Activated naive CD4-positive, alpha-beta T cell treated with anti-CD3 and anti-CD28 coated beads, Interleukin-2, amount 50 U/mL, for 72 hours (primary cell): ENCODE measurements around the gene PLXDC1. TPM values are rescaled to one million over a fixed set of nuclear protein-coding genes. Genes with fewer than 3 reads are reported as not detected.
A peak's percentile ranks its signal among the peaks of the same experiment; 100 is the strongest.
"Not testable (repeated sequence)": the region's sequence is repeated elsewhere in the genome, so short reads cannot be mapped to it uniquely, and the experiment has no call there.

ENCODE experiments used
- ATAC-seq, 2 donors: fragments of 150-1000 bp; cut with Tn5 transposase; 2 replicates each; pipeline ENCODE4 v1.10.0; 2021; ENCODE audit warnings: mild to moderate bottlenecking in 2 of 2, moderate library complexity in 2 of 2
- DNase-seq, 2 donors: peaks; one replicate each; pipeline ENCODE4 v3.0.0; 2021 to 2022; ENCODE audit warnings: low spot score in 2 of 2
- H3K27ac Mint-ChIP-seq, 2 donors: one replicate each; pipeline ENCODE4 v1.8.0; 2022; ENCODE audit warnings: mild to moderate bottlenecking in 2 of 2, mixed read lengths in 2 of 2
- H3K36me3 Mint-ChIP-seq, 2 donors: one replicate each; pipeline ENCODE4 v1.8.0; 2022; ENCODE audit warnings: mixed read lengths in 2 of 2
- H3K9me3 Mint-ChIP-seq, 2 donors: one replicate each; pipeline ENCODE4 v1.8.0; 2022; ENCODE audit warnings: mixed read lengths in 2 of 2
- total RNA-seq, 2 donors: library from RNA; stranded (reverse); gene quantifications; one replicate each; pipeline ENCODE4 v1.2.3, GENCODE V29; 2022

The PLXDC1 gene
- total RNA-seq, 2 donors from 2014 or later: 1.5 to 10.6 TPM

DNA sequence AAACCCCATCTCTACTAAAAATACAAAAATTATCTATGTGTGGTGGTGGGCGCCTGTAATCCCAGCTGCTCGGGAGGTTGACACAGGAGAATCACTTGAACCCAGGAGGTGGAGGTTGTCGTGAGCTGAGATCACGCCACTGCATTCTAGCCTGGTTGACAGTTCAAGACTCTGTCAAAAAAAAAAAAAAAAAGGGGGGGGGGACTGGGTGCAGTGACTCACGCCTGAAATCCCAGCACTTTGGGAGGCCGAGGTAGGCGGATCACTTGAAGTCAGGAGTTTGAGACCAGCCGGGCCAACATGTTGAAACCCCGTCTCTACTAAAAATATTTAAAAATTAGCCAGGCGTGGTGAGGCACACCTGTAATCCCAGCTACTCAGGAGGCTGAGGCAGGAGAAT, 29.5 kb downstream of the PLXDC1 start:
- H3K9me3 Mint-ChIP-seq, H3K36me3 Mint-ChIP-seq, DNase-seq, ATAC-seq: not testable (repeated sequence)
- peak overlapping the region in 1 of 2 donors; percentile 50 for H3K27ac Mint-ChIP-seq

DNA sequence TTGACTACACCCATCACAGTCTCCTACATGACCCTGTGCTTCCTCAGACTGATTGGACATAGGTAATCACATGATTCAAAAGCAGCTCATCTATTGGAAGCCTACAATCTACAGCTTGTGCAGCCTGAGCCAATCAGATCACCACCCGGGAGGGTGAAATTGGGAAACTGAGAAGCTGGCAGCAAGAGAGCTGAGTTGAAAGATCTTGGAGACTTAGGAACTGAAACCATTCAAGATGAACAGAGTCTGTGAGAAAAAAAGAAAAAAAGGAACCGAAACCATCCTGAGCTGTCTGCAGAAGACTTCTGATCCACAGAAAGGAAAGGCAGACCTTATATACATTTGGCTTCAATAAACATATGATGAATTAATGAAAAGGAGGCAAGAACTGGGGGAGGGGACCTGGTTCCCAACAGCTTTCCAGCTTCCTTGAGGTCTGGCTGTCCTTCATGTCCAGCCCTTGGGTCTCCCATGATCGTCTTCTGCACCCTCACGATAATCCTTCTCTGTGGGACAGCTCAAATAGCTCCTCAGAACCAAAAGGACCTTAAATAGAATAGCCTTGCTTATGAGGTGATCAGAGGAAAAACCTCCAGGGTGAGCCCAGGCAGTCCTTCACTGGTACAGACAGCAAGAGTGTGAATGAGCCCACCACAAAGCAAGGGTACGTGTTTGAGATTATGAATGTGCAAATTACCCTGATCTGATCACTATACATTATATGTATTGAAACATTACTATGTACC, 32.6 kb downstream of the PLXDC1 start:
- DNase-seq: no peak
- peak in 1 of 2 donors; percentile 31 for ATAC-seq
- Mint-ChIP-seq H3K36me3 (no peaks in the 10 kb centered on the region), H3K9me3 (peaks cover 3% of the 10 kb centered on the region in 2 donors), H3K27ac (peak overlapping the region in 1 of 2 donors; percentile 65)

DNA sequence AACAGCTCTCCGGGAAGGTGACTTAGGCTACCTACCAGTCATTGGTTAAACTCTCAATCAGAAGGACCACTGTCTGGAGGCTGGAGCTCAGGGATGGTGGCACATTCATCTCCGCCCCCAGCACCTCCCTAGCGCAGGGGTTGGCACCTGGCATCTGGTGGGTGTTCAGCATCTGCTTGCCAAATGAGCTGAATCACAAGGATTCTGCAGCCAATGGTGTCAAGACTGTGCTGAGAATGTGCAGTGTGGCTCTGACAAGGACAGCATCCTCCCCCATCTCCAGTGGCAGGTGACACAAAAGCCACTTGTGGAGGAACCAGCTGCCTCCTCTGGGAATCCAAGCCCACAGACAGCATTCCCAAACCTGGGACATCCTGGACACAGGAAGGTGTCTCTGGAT, 35.2 kb downstream of the PLXDC1 start:
- H3K9me3 Mint-ChIP-seq: peaks cover 3% of the 10 kb centered on the region in 2 donors
- DNase-seq: no peak
- no peak for ATAC-seq
- no peak overlapping the region for H3K27ac Mint-ChIP-seq
- no peaks in the 10 kb centered on the region for H3K36me3 Mint-ChIP-seq

DNA sequence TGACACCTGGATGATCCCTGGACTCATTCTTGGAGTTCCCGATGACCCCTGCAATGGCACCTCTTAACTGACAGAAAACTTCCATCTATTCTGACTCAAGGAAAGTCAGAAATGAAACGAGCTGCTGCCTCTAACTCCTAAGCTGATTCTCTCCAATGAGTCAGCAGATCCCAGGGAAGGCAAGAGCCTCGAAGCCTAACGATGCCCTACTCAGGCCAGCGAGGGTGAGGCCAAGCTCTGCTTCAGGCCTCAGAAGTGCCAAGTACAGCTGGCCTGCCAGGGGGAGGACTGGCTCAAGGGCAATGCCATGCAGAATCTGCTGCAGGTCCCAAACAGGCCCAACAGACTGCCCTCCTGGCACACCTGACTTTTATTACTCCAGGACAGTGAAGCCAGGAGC, 36.3 kb downstream of the PLXDC1 start:
- Mint-ChIP-seq H3K9me3 (peaks cover 3% of the 10 kb centered on the region in 2 donors), H3K27ac (peak overlapping the region; percentile 10 to 44), H3K36me3 (no peaks in the 10 kb centered on the region)
- DNase-seq: no peak
- ATAC-seq: no peak

DNA sequence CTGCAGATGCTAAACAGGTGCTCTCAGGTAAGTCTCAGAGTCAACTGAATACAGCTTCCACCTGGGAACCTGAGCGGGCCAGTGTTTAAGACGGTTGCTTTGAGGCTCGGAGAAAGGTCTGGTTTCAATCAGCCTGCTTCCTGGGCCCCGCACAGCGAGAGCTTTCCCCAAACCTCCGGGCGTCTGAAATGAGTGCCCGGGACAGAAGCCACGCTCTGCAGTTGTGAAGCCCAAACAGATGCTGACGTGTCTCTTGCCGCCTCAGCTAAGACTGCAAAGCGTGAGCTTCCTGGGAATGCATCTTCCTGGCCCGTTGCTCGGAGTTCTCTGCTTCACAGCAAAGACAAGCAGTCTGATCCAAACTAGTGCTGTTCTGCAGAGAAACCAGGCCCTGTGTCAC, 36.7 kb downstream of the PLXDC1 start:
- peaks cover 3% of the 10 kb centered on the region in 2 donors for H3K9me3 Mint-ChIP-seq
- no peaks in the 10 kb centered on the region for H3K36me3 Mint-ChIP-seq
- H3K27ac Mint-ChIP-seq: no peak overlapping the region
- no peak for ATAC-seq
- no peak for DNase-seq

DNA sequence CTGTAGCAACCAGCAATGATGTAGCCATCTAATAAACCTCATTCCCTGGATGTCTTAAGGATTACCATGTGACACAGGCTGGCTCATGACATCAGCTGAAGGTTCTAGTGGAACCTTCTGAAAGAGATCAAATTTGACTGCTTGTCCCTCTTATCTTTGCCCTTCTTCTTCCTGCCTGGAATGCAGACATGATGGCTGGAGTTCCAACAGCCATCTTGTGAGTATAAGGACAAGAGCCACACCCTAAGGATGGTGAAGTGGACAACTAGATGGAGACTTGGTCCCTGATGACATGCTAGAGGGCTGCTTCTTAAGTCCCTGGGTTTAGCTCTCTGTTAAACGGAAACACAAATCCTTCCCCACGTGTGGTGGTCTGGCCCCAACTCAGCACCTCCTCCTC, 37.6 kb downstream of the PLXDC1 start:
- peaks cover 3% of the 10 kb centered on the region in 2 donors for H3K9me3 Mint-ChIP-seq
- ATAC-seq: no peak

DNA sequence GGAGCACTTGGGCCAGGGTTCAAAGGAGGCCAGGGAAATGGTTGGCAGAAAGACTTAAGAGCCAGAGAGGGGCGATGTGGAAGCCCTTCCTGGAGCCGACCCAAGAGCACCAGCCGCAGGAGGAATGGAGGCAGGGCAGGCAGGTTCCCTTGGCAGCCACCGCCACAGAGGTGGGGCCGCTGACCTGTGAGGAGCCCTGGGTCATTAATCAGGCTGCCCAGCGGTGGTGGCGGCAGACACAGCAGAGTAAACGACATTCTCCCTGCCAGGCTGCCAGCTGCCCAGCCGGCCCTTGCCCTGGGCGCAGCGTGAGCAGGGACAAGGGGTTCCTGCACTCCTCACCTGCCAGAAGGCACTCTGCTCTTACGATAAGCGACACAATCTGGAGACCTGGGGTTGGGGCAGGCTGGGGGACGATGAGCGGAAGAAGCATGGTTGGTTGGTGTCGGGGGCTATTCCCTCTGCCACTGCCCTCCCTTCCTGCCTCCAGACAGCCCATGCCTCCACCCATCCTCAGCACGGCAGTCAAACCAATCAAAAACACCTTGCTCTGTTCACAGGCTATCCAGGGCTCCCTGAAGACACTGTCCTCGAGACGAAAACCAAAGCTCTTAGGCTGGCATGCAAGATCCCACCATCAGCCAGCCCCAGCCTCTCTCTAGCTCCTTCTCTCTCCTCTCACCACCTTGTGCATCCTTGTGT, 40.9 kb downstream of the PLXDC1 start:
- H3K27ac Mint-ChIP-seq: no peak overlapping the region
- no peak for DNase-seq
- ATAC-seq: no peak
- no peaks in the 10 kb centered on the region for H3K36me3 Mint-ChIP-seq
- H3K9me3 Mint-ChIP-seq: peaks cover 0 to 3% of the 10 kb centered on the region in 2 donors

More for the DNA sequence above, 37.6 kb downstream of the PLXDC1 start:
- H3K27ac Mint-ChIP-seq: peak overlapping the region in 1 of 2 donors; percentile 39
- DNase-seq: no peak
- H3K36me3 Mint-ChIP-seq: no peaks in the 10 kb centered on the region

DNA sequence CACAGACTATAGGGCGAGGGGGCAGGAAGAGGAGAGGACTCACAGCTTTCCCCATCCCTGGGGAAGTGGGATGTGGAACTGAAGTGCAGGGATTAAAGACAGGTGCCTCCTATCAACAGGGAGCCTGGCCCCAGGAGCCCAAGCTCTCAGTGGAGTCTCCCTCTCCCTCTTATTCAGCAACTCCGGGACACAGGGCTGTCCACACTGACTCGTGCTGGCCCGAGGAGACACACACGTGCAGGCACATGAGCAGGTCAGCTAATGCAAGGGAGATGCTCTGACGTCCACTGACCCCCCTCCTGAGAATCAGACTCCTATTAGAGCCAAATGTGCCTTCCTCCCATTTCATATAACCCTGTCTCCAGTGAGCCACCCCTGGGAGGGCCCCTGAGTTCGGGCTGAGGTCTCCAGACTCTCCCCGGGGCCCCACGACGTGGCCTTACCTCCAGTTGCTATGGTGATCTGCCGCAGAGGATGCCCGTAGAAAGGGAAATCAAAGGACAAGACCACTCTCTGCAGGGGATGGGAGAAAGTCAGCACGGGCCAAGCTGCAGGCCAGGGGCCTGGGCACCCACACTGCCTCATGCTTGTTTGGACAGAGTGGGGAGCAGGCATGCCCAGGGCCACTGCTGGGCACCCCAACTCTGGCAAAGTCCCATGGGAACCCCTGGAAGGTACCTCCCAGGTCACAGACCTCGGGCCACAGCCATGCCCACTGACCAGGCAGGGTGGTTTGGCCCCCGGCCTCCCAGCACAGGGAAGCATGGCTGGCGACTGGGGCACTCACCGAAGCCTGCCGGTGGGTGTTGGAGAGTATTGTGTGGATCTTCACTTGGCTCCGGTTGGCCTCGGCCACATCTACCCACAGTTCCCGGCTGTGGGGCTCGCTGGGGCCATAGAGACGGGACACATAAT, 42.7 kb downstream of the PLXDC1 start:
- Mint-ChIP-seq H3K36me3 (no peaks in the 10 kb centered on the region), H3K27ac (no peak overlapping the region)
- no peak for ATAC-seq

DNA sequence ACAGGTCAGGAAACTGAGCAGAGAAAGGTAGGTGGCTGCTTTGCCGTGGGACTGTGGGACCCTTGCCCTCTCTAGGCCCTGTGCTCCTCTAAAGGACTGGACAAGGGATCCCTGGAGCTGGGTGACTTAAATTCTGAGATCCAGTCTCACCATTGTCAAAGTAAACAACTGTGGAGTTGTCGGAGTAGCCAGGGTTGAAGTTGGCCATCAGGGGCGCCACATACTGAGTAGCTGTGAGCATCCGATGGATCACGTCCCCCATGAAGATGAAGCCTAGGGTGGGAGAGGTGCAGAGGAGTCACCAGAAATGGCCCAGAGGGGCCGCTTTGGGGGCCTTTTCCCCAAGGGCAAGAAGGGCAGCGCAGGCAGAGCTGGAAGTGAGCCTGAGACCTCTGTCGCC, 43.5 kb downstream of the PLXDC1 start:
- Mint-ChIP-seq H3K9me3 (no peaks in the 10 kb centered on the region), H3K36me3 (no peaks in the 10 kb centered on the region), H3K27ac (no peak overlapping the region)
- ATAC-seq: no peak
- no peak for DNase-seq

More for the DNA sequence above, 42.7 kb downstream of the PLXDC1 start:
- H3K9me3 Mint-ChIP-seq: no peaks in the 10 kb centered on the region
- DNase-seq: no peak

DNA sequence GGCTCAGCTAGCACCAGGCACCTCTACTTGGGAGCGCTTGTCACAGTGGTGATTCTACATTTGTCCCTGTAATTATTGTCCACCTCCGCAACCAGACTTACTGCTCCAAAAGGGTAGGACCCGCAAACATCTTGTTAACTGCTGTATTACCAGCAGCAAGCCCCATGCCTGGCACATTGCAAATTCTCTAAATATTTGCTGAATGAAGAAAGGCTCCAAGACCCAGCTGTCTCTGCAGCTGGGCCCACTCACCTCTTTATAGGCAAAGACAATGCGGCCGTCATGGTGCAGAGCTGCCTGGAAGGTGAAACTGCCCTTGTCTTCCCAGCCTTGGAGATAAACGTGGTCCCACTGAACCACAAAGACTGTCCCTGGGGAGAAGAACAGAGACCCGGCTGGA, 44.3 kb downstream of the PLXDC1 start:
- DNase-seq (no peak), ATAC-seq (no peak)
- Mint-ChIP-seq H3K9me3 (no peaks in the 10 kb centered on the region), H3K36me3 (no peaks in the 10 kb centered on the region), H3K27ac (no peak overlapping the region)

DNA sequence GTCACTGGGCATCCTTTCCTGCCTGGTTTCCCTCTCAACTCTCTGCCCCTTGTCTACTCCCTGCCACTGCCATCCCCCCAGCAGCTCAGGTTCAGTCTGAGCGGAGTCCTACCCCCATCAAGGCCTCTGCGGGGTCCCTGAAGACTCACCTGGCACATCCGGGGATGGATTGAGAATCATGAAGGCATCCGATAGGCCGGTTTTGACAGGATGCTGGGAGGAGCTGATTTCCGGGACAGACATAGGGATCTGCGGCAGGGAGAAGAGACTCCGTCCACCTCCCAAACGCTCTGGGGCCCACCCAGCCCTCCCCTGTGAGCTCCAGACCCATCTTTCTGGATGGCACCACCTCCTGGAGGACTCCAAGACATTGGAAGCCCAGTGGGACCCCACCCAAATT, 45.7 kb downstream of the PLXDC1 start:
- DNase-seq: no peak
- Mint-ChIP-seq H3K36me3 (no peaks in the 10 kb centered on the region), H3K9me3 (no peaks in the 10 kb centered on the region), H3K27ac (no peak overlapping the region)
- no peak for ATAC-seq

DNA sequence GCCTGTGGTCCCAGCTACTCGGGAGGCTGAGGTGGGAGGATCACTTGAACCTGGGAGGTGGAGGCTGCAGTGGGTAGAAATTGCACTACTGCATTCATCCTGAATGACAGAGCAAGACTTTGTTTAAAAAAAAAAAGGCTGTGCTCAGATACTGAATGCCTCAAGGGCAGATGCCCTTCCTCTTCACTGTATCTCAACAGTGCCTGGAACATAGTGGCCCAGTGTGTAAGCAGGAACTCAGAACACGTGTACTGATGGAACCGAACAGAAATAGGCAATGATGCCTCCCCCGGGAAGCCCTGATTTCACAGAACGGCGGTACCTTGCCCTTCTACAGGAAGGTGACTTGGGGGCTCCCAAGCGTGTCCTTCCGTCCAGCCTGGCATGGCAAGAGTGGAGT, 46.8 kb downstream of the PLXDC1 start:
- ATAC-seq: no peak
- no peaks in the 10 kb centered on the region for H3K9me3 Mint-ChIP-seq
- peak overlapping the region in 1 of 2 donors; percentile 44 for H3K27ac Mint-ChIP-seq
- H3K36me3 Mint-ChIP-seq: no peaks in the 10 kb centered on the region
- no peak for DNase-seq

DNA sequence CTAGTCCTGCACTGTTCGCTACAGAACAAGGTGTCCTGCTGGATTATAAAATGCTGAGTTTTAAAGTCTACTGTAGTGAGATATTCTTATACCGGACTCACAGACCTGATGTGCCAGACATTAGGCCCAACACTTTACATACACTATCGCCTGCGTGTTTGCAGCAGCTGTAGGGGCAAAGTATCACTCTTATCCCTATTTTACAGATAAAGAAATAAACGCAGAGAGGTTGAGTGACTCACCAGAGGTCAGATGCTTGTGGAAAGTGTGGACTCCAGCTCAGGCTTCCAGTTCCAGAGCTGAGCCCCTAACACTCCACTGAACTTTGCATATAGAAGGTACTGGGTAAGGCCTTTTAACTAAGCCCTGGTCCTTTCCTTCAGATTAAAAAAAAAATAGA, 47.4 kb downstream of the PLXDC1 start:
- no peak for DNase-seq
- Mint-ChIP-seq H3K9me3 (no peaks in the 10 kb centered on the region), H3K27ac (peak overlapping the region; percentile 22 to 44), H3K36me3 (no peaks in the 10 kb centered on the region)
- ATAC-seq: no peak

DNA sequence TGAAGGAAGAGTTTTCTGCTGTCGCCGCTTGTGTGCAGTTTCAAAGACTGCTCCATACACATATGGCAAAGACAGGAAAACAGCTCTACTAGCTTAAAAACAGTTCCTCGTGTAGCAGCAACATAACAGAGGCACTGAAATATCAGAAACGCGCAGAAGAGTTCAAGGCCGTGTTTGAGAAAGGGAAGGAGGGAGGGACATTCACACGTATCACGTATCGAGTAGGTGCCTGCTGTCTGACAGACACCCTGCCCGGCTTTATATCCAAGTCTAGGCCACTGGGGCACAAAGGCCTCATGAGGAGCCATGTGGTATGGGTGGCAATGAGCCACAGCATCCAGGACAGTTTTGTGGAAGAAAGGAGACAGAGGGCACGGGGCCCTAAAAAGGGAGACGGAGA, 50.3 kb downstream of the PLXDC1 start:
- Mint-ChIP-seq H3K36me3 (no peaks in the 10 kb centered on the region), H3K9me3 (no peaks in the 10 kb centered on the region), H3K27ac (peak overlapping the region in 1 of 2 donors; percentile 0)
- no peak for ATAC-seq
- no peak for DNase-seq

DNA sequence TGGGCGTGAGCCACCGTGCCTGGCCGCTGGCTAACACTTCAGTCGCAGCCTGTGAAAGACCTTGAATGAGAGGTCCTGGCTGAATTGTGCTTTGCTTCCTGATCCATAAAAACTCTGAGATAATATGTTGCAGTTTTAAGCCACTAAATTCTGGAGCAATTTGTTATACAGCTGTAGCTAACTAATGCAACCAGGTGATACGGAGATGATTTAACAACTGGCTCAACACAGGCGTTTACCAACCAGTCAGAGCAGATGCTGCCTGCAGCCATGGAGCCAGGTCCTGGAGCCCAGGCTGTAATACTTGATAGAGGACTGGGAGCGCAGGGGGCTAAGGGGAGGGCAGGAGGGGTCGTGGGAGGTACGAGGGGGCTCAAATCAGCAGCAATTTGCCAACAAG, 50.9 kb downstream of the PLXDC1 start:
- Mint-ChIP-seq H3K9me3 (no peaks in the 10 kb centered on the region), H3K36me3 (no peaks in the 10 kb centered on the region), H3K27ac (no peak overlapping the region)
- DNase-seq (no peak), ATAC-seq (no peak)

DNA sequence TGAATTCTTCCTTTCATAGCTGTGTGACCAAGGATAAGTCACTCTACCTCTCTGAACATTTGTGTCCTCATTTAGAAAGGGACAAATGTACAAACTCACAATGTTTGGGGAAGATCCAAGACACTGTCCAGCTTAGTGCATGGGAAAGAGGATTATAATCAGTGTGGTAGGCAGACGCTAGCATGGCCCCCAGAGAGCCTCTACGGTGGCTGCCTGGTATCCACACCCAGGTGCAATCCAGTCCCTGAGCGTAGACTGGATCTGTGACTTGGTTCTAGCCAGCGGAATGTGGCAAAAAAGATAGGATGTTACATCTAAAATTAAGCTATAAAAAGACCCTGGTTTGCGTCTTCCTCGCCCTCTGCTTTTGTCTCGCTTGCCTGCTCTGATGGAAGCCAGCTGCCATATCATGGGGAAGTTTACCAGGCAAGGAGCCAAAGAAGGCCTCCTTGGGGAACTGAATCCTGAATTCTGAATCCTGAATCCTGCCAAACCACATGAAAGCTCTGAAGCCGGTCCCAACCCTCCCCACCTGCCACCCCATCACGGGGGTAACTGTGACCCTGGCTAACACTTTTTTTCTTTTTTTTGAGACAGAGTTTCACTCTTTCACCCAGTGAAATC, 51.7 kb downstream of the PLXDC1 start:
- Mint-ChIP-seq H3K27ac (no peak overlapping the region), H3K36me3 (no peaks in the 10 kb centered on the region), H3K9me3 (no peaks in the 10 kb centered on the region)
- no peak for ATAC-seq
- DNase-seq: no peak
